22Rv1 (cell line): ENCODE measurements around the gene ARHGEF4.

Experiments used
- ZFX ChIP-seq: fragments of 450-650 bp; IDR thresholded peaks from 2 replicates; pipeline ENCODE4 v1.6.1; 2017; ENCODE audit warnings: antibody characterized with exemption, borderline replicate concordance
- TF ChIP-seq, protein P1 (sequence below): fragments of 450-650 bp; IDR thresholded peaks from 2 replicates; pipeline ENCODE4 v1.5.1; 2017; ENCODE audit warnings: mild to moderate bottlenecking

DNA sequence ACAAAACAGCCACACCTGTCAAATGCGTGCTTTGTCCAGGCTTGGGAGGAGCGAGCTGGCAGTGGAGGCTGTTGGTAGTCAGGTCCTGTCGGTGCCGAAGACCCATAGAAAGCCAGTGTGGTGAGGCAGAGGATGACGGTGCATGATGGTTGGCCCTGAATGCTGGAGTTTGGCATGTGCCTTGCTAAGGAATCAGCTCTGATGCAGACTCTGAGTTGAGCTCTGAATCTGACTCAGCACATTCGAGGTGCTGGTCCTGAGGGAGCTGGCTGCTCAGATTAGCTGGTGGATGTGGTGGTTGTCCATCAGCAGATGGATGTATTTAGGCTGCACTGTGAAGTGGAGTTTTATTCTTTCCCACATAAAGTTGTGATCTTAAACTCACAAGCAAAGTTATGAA, 111.3 kb downstream of the ARHGEF4 start:
- TF ChIP-seq, protein P1, sequence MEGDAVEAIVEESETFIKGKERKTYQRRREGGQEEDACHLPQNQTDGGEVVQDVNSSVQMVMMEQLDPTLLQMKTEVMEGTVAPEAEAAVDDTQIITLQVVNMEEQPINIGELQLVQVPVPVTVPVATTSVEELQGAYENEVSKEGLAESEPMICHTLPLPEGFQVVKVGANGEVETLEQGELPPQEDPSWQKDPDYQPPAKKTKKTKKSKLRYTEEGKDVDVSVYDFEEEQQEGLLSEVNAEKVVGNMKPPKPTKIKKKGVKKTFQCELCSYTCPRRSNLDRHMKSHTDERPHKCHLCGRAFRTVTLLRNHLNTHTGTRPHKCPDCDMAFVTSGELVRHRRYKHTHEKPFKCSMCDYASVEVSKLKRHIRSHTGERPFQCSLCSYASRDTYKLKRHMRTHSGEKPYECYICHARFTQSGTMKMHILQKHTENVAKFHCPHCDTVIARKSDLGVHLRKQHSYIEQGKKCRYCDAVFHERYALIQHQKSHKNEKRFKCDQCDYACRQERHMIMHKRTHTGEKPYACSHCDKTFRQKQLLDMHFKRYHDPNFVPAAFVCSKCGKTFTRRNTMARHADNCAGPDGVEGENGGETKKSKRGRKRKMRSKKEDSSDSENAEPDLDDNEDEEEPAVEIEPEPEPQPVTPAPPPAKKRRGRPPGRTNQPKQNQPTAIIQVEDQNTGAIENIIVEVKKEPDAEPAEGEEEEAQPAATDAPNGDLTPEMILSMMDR, result no peak
- TF ChIP-seq ZFX, result no peak
